Kasumi-1 (cell line): ENCODE data around the gene CBY1.

Source experiments
- DNase-seq, 2 experiments: peaks; one replicate each; lab custom pipeline; 2025; lab: John Stamatoyannopoulos, UW

CBY1 gene

DNA sequence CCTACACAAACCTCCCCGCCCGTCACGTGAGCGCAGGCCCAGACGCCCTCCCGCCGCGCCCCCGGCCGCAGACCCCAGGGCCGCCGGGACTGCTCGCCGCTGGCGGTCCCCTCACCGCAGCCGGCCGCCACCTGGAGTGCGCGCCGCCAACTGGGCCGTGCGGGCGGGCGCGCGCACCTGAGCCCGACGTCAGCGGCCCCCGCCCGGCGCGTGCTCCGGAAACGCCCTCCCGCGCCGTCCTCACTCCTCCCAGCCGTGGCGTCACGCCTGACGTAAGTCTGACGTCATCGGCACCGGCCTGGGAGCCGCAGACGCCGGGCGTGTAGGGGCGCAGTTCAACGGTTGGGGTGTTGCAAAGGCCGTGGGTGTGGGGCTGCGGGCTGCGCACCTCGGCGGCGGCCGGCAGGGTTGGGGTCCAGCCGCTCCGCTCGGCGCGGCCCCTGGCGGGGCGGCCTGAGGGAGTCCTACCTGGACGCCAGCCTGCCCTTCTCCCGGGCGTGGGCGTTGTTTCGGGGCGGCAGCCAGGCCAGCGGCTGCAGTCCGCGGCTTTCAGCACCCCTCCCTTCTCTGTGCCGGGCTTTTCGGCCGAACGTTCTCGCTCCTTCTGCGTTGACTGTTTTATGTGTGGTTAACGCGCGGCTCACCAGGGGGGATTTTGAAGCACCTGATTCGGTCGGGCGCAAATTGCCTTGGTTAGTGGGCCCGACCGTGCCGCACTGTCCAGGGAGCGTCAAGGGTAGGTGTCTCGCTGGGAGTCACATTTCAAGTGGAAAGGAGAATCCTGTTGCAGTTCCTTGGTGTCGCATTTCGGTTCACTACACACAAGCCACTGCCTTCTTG is 44.6 kb downstream of the CBY1 start, which contains the start of gene JOSD1:
TSS of gene JOSD1 (minus strand) at position 155 of the 840 bp plus-strand sequence. CDS start 956 bp downstream, outside the sequence.
- DNase-seq, result peak; percentile 72 to 85

DNA sequence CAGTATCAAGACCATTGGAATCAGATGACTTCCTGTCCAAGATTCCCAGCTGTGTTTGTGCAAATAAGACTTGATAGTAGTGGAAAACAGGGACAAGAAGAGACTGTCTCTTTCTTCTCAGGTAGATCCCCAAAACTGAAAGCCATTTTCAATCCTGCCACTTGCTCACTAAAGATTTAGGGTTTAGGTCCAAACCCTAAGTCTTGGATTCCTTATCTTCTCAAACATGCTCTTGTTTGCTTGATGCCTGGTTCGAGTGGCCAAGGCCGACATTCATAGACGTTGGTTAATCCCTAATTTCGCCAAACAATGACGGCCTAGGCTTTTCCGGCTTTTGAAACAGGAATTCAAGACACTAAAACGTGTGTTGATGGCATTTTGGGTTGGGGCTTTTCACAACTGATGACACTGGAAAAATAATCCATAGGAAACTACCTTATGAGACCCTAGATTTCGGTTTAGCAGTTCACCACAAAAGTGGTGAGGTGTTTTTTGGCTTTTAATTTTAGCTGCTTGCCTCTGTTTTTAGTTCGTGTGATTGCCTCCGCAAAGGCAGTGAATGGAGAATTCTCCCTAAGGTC is 48.3 kb downstream of the CBY1 start:
- no peak for DNase-seq

DNA sequence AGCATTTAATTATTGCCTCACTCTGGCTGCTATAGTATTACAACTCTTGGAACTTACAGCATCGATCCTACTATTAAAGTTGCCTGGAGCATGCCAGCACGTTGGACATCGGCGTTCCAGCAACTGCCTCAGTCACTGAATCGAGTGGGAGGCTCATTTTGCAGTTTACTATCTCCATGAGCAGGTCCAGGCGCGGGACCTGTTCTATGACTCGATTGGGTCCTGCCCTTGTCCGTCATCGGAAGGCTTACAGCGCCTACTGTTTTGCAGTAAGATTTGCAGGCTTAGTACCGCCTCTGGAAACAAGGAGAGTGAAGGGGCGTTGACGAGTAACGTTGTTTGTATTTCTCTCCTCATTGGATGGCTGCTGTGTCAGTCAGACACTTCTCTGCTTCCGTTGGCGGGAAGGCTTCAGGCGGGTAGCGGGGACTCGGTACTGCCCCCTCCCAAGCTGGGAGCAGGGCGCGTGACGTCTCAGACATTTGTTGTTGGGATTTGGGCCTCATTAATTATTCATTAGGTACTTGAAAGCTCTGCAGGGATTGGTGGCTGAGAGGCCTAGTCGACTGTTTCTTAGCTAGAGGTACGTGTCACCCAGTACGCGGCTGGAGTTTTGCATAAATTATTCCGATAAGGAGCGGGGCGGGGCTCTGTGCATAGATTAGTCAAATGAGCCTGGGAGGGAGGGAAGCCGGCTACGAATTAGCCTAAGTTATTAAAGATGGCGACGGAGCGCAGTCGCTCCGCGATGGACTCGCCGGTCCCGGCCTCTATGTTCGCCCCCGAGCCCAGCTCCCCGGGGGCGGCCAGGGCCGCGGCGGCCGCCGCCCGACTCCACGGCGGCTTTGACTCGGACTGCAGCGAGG is 49.0 kb downstream of the CBY1 start, which contains the start of gene GTPBP1:
TSS of gene GTPBP1 (plus strand) at position 710 of the 866 bp plus-strand sequence. CDS start at position 722, 12 bp downstream.
- DNase-seq, result peak; percentile 100

DNA sequence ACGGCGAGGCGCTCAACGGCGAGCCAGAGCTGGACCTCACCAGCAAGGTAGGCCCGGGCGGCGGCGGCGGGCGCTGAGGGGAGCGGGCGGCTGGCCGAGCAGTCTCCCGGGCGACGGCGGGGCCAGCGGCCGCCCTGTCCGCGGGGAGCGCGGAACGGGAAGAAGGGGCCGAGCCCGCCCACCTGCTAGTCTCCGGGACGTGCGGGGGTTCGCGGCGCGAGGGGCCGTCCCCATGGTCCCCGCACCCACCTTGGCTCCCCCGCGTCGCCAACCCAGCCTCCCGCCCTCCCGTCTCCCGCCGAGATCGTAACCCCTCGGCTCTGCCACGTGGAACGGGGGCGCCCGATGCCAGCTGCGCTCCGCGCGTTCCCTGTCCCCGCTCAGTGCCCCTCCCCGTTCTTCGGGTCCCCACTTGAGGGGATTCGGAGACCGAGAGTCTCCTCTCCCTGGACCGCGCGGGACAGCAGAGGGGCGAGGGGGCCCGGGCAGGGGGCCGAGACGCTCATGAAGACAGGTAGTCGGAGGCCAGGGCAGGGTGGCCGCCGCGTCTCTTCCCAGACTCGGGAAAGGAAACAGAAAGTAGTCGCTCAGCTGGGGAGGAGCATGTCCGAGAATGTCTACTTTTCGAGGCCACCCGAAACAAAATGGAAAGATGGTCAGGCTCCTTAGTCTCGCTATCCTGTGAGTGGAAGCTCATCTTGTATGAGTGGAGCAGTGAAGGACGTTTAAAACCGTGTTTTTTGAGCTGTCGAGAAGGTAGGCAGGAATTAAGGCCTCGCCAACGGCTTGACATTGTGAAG is 49.9 kb downstream of the CBY1 start:
- peak in 1 of 2 experiments; percentile 21 for DNase-seq

DNA sequence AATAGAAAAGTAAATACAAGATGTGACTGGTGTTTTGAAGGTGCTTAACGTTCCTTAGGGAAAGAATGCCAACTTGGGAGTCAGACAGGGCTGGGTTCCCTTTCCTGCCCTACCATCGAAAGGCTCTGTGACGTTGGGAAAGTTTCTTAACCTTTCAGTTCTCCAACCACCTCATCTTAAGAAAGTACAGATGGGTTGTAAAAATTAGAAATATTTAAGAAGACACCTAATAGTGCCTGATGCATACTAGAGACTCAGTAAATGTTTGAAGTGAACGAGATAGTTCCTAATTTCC is 50.4 kb downstream of the CBY1 start:
- no peak for DNase-seq

DNA sequence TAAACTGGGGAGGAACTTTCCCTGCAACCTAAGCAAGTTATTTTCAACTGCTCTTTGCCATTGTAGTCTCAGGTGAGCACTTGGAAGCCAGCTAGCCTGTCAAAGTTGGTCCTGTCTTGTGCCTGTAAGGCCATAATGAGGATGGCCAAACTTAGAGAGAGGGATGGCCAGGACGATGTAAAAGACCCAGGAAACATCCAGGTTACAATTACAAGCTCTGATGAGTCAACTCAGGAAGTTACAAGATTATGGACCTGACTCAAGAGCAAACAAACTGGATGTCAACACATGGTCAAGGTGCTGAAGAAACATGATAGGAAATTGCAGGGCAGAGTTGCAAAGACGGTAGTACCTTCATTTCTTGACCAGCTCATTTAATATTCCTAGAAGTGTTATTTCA is 50.9 kb downstream of the CBY1 start:
- no peak for DNase-seq

DNA sequence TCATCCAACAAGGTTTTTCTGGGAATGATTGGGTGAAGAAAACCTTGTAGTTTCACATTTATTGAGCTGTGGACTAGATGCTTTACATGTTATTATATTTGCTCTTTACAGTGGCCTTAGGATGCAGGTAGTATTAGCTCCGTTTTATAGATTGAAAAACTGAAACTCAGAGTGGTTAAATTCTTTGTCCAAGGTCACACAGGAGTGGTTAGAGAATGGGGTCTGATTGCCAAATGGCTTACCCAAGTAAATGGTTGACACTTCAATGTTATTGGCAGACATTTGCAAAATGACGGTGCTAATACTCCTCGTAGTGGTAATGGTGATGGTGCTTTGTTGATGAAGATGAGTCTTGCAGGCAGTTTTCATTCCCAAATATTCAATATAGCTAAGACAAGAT is 51.5 kb downstream of the CBY1 start:
- DNase-seq, result no peak

DNA sequence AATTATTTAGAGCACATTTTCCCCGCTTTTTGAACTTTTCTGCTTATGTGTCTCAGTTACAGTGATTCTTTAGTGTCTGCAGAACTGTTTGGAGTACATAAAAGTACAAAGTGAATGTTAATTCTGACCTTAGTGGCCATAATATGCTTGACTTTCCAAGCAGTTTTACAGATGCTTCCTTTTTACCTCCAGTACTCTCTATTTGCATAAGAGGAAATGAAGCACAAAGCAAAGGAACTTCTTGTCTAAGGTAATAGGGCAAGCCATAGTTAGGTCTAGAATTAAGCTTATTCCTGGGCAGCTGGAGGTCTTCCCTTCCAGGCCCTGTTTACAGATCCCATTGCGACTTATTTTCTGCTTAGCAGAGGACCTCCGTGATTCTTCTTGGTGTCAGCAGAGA is 52.9 kb downstream of the CBY1 start:
- peak; percentile 14 to 31 for DNase-seq

DNA sequence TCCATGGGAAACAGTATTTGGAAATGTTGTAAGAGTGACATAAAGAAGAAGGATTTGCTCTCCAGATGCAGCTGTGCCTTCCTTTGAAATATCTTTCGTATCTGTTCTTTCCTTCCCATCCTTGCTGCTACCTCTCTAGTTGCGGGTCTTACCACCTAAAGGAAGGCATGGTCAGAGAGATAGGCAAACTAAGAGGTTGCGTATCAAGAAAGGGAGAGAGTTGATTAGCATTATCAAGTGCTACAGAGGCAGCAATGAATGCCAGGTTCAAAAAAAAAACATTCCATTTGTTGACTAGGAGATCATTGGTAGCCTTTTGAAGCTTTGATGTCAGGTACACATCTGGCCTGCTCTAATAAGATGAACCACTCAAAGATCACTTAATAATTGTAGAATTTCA is 53.9 kb downstream of the CBY1 start:
- no peak for DNase-seq

DNA sequence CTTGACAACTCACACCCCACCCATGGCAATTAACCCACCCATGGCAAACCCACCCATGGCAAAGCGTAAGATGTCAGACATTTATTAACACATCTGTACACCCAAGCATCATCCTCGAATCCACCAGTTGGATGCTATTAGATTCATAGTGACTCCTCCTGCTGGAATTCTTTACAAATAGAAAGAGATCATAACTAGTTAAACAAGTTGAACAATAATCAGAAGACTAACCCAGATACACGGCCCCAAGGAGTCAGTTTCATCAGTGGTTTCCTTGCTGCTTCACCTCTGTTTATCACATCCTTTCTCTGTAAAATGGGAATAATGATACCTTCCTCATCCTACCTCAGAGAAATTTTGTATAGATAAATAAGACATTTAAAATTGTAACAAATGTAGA is 54.4 kb downstream of the CBY1 start:
- no peak for DNase-seq

DNA sequence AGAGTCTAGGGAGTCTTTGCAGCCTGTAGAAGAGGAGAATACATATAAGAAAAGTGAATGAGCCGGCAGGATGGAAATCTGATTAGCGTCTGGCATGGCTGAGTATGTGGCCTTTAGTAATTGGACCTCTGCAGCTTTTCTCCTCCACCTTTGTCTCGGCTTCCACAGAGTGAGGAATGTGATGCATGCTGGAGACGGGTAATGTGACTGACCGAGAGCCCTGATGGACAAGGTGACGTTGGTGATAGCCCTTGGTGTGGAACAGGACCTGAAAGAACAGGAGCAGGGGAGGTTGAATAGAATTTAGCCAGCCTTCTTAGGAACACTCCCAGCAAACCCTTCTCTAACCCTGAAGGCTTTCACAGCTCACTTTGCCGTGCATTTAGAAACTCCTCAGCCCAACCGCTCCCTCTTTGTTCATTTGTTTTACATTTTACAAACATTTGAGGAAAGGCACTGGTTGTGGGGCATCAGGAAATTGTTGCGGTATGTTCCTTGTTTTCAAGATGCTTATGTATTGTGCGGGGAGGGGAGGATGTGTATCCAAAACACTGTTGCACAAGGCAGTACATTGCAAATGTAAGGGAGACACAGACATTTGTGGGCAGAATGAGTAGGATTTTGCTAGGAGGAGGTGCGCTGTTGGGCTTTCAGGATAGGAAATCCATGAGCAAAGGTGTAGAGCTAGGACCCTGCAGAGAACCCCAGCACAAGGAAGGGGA is 56.2 kb downstream of the CBY1 start:
- no peak for DNase-seq

DNA sequence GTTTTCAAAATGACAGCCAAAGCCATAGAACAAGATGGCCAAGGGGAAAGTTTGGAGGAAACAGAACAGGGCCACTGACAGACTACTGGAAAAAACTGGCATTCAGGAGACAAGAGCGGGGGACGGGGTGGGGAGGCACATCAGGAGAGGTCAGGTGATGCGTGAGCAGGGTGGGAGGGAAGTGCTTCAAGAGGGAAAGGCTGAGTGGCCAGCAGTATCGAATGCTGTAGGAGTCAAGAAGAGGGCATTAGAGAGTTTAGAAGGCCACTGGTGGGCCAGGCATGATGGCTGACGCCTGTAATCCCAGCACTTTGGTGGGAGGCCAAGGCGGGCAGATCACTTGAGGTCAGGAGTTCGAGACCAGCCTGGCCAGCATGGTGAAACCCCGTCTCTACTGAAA is 57.5 kb downstream of the CBY1 start:
- DNase-seq, result no peak

DNA sequence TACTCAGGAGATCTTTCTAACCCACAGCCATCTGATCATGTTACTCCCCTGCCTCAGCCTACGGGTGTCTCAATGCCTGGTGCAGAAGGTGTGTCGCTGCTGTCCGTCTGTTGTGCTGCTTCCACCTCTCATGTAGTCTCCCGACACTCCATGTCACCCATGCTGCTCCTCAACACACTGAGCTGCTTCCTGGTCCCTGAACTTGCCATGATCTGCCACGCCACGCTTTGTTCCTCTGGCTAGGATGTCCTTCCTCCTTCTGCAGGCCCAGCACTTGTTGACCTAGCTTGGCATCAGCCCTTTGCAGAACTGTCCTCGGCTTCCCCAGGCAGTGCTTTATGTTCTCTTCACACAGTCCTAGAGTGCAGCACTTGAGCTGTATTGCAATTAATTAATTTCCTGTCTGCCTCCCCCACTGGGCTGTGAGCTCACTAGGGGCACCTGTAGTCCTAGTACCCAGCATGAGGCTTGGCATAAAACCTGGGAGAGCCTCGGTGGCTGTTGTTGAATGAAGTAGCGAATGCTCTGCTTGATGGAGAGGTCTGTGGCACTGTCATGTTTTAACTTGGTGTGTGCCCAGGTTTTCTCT is 58.8 kb downstream of the CBY1 start:
- peak in 1 of 2 experiments; percentile 12 for DNase-seq

DNA sequence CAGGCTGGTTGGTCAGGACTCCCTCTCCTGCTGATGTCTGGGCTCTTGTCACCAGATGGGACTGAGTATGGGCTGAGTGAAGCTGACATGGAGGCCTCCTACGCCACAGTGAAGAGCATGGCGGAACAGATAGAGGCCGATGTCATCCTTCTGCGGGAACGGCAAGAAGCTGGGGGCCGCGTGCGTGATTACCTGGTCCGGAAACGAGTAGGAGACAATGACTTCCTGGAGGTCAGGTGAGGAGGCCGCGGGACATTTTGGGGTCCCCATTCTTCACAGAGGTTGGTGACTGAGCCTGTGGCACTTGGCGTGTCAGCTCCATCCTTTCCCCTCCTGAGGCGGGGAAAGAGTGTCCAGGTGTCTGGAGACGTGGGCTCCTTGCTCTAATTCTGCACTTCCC is 59.4 kb downstream of the CBY1 start:
- DNase-seq, result no peak

DNA sequence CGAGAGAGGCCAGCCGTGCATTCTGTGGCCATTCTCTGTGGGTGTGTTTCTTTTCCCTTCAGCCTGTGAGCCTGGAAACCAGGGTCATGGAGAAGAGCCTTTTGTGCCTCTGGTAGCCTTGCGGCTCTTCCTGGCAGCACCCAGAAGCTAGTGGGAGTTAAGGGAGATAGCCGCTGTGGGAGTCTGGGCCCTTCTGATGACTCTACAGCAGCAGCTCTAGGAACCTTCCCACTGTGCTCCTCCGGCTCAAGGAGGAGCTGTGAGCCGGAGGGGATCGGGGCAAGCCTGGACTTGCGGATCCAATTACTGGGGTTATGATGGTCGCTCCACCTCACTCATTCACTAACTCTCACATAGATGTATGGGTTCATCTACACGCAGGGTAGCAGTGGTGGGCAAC is 59.8 kb downstream of the CBY1 start:
- no peak for DNase-seq

DNA sequence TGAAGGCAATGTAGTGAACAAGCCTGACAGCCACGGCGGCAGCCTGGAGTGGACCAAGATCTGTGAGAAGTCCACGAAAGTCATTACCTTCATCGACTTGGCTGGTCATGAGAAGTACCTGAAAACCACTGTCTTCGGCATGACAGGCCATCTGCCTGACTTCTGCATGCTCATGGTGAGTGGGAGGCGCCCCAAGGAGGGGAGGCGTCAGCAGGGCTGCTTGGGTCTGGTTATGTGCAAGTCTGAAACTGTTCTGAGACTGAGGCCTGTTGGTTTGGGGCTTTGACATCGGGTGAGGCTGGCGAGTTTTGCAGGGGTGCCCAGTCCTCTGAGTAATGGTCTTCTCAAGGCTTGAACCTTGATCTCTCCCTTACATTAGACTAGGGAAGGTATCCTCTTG is 60.4 kb downstream of the CBY1 start:
- DNase-seq, result no peak

DNA sequence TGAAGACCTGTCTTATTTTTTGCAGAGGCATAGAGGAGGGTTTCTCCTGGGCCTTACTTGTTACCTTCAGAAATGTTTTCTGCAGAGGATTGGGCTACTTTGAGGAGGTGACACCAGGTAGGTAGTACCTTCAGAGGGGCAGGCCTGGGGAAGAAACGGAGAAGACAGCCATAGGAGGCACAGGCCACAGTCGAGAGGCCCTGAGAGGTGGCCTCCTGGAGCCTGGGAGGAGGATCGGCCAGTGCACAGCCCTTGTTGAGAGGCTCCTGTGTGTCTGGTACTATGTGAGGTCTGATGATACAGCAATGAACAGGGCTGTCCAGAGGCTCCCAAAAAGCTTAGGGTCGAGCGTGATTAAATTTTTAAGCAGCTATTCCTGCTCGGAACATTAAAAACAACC is 60.8 kb downstream of the CBY1 start:
- DNase-seq, result no peak

DNA sequence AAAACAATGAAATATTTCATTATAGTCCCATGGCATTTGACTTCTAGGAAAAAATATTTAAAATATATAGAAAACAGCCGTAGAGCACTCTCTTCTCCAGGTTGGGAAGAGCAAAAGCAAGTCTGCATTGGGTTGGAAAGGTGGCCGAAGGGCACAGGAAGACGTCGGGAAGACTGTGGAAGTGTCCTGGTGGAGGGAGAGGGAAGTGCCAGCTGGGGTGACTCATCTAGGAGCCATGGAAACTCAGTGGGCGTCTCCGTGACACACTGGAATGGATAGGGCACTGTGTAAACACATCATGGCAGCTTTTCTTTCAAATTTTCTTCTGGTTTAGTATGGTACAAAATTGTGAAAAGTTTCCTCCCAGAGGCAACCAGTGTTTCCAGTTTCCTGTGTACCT is 62.0 kb downstream of the CBY1 start:
- DNase-seq, result no peak

DNA sequence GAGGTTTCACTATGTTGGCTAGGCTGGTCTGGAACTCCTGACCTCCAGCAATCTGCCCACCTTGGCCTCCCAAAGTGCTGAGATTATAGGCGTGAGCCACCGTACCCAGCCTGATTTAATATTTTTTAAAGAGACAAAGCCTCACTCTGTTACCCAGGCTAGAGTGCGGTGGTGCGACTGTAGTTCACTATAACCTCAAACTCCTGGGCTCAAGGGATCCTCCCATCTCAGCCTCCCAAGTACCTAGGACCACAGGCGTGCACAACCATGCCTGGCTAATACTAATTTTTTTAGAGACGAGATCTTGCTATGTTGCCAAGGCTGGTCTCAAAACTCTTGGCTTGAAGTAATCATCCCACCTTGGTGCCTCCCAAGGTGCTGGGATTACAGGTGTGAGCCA is 62.8 kb downstream of the CBY1 start:
- DNase-seq, result no peak

DNA sequence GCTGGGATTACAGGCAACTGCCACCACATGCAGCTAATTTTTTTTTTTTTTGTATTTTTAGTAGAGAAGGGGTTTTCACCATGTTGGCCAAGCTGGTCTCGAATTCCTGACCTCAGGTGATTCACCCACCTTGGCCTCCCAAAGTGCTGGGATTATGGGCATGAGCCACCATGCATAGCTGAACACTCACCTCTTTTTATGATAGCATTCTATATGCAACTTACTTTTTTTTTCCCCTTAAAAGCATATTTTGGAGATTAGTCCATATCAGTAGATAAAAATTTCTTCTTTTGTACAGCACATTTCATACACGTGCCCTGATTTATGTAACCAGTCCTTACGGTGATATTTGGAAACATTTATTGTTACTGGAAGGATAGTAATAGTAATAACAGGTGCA is 63.9 kb downstream of the CBY1 start:
- no peak for DNase-seq

DNA sequence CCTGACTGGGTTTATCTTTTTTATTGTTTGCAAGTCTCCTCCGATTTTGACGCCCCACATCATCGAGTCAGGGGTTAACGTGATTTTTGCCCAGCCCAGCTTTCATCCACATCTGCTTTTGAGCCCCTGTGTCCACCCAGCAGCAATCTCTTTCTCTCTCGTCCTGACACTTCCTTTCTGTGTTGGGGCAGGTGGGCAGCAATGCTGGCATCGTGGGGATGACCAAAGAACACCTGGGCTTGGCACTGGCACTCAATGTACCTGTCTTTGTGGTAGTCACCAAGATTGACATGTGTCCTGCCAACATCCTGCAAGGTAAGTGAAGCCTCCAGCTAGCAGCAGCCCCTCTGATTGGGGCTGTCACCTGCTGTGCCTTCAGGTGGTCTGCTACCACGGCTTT is 65.1 kb downstream of the CBY1 start:
- no peak for DNase-seq
